ENCODE results near the gene MICAL2. TPM values are rescaled to one million over a fixed set of nuclear protein-coding genes. Genes with fewer than 3 reads are reported as not detected.

Gene MICAL2
- total RNA-seq, 1 experiment from 2014 or later, result 37.4 TPM

GRCh38 chr11:12094872-12095800 is 15.3 kb upstream of the MICAL2 start:
- ATAC-seq (no peak), DNase-seq (ENCODE audit: low read depth, low spot score) (no peak)
- BruUV-seq (replicated peaks), result no TSS peak
- Histone ChIP-seq H3K36me3 (ENCODE audit: control insufficient read depth in 1 of 2, insufficient read depth in 2 of 2, low read length in 2 of 2) (no peaks in the 10 kb centered on the region), H3K79me2 (ENCODE audit: insufficient read depth, low read length) (no peaks in the 10 kb centered on the region), H3K9me2 (ENCODE audit: insufficient read depth) (no peaks in the 10 kb centered on the region), H3K27ac (ENCODE audit: low read depth, low read length) (no peak overlapping the region), H3K4me1 (ENCODE audit: control insufficient read depth in 1 of 2, insufficient read depth in 2 of 2, low read length in 2 of 2) (peaks cover 8 to 20% of the 10 kb centered on the region in 2 experiments), H3K9ac (ENCODE audit: low read length) (no peak overlapping the region), H4K20me1 (ENCODE audit: insufficient read depth) (no peaks in the 10 kb centered on the region), H3K27me3 (ENCODE audit: insufficient read depth, low read length) (no peaks in the 10 kb centered on the region), H3K4me2 (ENCODE audit: low read length) (no peak overlapping the region), H3K4me3 (replicated peaks in 1 of 2; ENCODE audit: low read depth in 1 of 2, low read length in 2 of 2) (no peak overlapping the region), H3K9me3 (ENCODE audit: control insufficient read depth in 1 of 2, insufficient read depth in 1 of 2, low read depth in 1 of 2, low read length in 2 of 2) (no peaks in the 10 kb centered on the region), H2AFZ (ENCODE audit: low read depth, low read length, poor library complexity, severe bottlenecking) (no peak overlapping the region)
- ChIA-PET CTCF (no interaction called here), POLR2A (no interaction called here), RAD21 (ENCODE audit: low non-redundant PET in 1 of 2, low total read pairs in 2 of 2, uncharacterized antibody in 2 of 2, unreplicated experiment in 2 of 2) (no interaction called here)
- intact Hi-C loops (cut with micrococcal nuclease), result no loop called here
- TF ChIP-seq EZH2 (IDR thresholded peaks at IDR 0.05), result no peak
- TF ChIP-seq JUND (IDR thresholded peaks at IDR 0.05), result no peak
- no peak for TF ChIP-seq ZFX (IDR thresholded peaks at IDR 0.05)
- TF ChIP-seq SRF (IDR thresholded peaks at IDR 0.05; ENCODE audit: low read depth), result no peak
- TF ChIP-seq POLR2A (IDR thresholded peaks at IDR 0.05; ENCODE audit: borderline replicate concordance, extremely low read depth, insufficient read depth, insufficient read length), result no peak
- no peak for TF ChIP-seq SIN3A (IDR thresholded peaks at IDR 0.05; ENCODE audit: low read depth)
- TF ChIP-seq, protein P1, sequence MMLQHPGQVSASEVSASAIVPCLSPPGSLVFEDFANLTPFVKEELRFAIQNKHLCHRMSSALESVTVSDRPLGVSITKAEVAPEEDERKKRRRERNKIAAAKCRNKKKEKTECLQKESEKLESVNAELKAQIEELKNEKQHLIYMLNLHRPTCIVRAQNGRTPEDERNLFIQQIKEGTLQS (IDR thresholded peaks at IDR 0.05), result no peak
- no peak for TF ChIP-seq ZNF274 (IDR thresholded peaks at IDR 0.05; ENCODE audit: low read depth, low read length)
- TF ChIP-seq, protein P2, sequence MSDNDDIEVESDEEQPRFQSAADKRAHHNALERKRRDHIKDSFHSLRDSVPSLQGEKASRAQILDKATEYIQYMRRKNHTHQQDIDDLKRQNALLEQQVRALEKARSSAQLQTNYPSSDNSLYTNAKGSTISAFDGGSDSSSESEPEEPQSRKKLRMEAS (IDR thresholded peaks at IDR 0.05), result no peak
- TF ChIP-seq SP1 (IDR thresholded peaks at IDR 0.05; ENCODE audit: low read depth), result no peak
- TF ChIP-seq RAD21 (IDR thresholded peaks at IDR 0.05; ENCODE audit: low read depth), result no peak
- no peak for TF ChIP-seq TCF7L2 (IDR thresholded peaks at IDR 0.05; ENCODE audit: borderline replicate concordance, extremely low read depth, insufficient read depth, insufficient read length)
- TF ChIP-seq, protein P3, sequence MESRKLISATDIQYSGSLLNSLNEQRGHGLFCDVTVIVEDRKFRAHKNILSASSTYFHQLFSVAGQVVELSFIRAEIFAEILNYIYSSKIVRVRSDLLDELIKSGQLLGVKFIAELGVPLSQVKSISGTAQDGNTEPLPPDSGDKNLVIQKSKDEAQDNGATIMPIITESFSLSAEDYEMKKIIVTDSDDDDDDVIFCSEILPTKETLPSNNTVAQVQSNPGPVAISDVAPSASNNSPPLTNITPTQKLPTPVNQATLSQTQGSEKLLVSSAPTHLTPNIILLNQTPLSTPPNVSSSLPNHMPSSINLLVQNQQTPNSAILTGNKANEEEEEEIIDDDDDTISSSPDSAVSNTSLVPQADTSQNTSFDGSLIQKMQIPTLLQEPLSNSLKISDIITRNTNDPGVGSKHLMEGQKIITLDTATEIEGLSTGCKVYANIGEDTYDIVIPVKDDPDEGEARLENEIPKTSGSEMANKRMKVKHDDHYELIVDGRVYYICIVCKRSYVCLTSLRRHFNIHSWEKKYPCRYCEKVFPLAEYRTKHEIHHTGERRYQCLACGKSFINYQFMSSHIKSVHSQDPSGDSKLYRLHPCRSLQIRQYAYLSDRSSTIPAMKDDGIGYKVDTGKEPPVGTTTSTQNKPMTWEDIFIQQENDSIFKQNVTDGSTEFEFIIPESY (IDR thresholded peaks at IDR 0.05; ENCODE audit: extremely low read depth, insufficient replicate concordance, low read length), result no peak
- no peak for TF ChIP-seq POLR2AphosphoS5 (IDR thresholded peaks at IDR 0.05; ENCODE audit: low read depth, low read length)
- no peak for TF ChIP-seq FOSL1 (IDR thresholded peaks at IDR 0.05; ENCODE audit: low read depth)
- TF ChIP-seq CTCF (IDR thresholded peaks at IDR 0.05 in 2 of 3, conservative IDR thresholded peaks at IDR 0.05 in 1 of 3; ENCODE audit: borderline replicate concordance in 1 of 3, insufficient read depth in 1 of 3, low read depth in 2 of 3, low read length in 2 of 3), result no peak
- TF ChIP-seq, protein P4, sequence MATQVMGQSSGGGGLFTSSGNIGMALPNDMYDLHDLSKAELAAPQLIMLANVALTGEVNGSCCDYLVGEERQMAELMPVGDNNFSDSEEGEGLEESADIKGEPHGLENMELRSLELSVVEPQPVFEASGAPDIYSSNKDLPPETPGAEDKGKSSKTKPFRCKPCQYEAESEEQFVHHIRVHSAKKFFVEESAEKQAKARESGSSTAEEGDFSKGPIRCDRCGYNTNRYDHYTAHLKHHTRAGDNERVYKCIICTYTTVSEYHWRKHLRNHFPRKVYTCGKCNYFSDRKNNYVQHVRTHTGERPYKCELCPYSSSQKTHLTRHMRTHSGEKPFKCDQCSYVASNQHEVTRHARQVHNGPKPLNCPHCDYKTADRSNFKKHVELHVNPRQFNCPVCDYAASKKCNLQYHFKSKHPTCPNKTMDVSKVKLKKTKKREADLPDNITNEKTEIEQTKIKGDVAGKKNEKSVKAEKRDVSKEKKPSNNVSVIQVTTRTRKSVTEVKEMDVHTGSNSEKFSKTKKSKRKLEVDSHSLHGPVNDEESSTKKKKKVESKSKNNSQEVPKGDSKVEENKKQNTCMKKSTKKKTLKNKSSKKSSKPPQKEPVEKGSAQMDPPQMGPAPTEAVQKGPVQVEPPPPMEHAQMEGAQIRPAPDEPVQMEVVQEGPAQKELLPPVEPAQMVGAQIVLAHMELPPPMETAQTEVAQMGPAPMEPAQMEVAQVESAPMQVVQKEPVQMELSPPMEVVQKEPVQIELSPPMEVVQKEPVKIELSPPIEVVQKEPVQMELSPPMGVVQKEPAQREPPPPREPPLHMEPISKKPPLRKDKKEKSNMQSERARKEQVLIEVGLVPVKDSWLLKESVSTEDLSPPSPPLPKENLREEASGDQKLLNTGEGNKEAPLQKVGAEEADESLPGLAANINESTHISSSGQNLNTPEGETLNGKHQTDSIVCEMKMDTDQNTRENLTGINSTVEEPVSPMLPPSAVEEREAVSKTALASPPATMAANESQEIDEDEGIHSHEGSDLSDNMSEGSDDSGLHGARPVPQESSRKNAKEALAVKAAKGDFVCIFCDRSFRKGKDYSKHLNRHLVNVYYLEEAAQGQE (IDR thresholded peaks at IDR 0.05; ENCODE audit: low read depth), result no peak
- no peak for TF ChIP-seq CEBPB (IDR thresholded peaks at IDR 0.05; ENCODE audit: low read depth)
- TF ChIP-seq ELF1 (IDR thresholded peaks at IDR 0.05; ENCODE audit: borderline replicate concordance, low read depth), result no peak

Measured in HCT116 (cell line).